GM18502 (cell line): ENCODE results near the gene CACNA1D.

ENCODE experiments used
- ATAC-seq: cut with Tn5 transposase; IDR thresholded peaks from one replicate; pipeline ENCODE4 v1.9.1; 2021; ENCODE audit warnings: mild to moderate bottlenecking; ENCODE audit not compliant: unreplicated experiment, poor library complexity

Gene CACNA1D

DNA sequence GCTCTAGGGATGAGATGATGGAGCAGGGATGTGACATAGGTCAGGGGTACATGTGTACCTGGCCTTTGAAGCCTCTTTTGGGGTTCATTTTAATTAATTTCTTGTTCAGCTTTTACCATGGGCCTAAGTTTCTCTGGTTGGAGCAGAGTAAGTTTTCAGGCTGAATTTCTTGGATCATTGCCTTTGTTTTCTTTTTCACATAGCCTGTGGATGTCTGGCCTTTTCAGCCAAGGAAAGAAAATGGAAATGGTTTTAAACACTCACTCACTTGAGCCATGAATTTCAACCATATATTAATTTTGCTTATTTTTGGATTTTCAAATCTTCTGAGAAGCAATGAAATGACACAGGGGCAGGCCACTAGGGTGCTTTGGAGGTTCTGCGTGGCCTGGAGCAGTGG lies 30.2 kb downstream of the CACNA1D start:
- ATAC-seq: no peak

DNA sequence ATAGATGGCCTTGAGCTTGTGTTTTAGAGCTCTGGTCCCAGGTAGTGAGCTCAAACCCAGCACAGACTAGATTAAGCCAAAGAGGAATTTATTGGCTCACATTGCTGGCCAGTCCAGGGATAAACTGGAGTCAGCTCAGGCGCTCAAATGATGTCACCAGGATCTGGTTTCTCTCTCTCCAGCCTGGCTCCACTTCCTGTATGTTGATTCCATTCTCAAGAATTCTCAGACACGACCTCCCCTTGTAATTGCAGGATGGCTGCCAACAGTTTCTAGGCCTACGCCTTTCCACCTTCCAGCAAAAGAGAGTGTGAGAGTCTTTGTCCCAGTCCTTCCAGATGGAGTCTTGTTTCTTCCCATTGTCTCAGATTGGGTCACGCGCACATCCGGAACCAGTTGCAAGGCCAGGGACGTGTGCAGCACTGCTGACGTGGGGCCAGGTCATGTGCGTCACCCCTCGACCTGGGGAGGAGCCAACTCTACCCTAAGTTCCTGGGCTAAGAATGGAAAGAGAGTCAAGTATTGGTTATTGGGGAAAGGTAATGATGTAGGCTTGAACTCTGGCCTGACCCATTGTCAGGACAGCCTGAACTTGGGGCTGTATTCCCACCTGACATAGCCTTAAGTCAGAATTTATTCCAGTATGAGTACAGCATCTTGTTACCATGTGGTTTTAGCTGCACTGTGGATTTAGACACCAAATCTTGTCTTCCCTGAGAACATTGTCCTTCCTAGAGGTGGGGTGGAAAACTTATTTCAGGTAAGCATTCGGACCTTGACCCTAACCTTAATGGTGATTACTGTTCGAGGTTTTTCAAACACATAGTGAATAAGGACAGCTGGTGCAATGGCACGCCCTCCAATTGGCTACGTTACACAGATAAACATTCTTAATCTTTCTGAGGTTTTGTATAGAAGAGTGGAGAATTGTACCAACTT lies 31.6 kb downstream of the CACNA1D start:
- ATAC-seq: no peak

DNA sequence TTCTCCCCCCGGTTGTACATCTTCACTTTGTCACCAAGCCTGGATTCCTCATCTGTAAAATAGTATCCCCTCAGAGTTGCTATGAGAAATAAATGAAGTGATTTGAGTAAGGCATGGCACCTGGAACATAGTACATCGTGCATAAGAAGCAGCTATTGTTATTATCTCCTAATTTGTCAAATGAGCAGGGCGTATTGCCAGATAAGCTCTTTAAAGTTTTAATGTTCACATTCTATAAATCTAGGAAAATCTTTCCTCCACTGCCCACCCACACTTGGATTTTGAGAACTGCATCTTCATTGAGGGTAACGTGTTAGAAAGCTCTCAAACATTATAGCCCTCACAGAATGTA lies 32.3 kb downstream of the CACNA1D start:
- no peak for ATAC-seq

DNA sequence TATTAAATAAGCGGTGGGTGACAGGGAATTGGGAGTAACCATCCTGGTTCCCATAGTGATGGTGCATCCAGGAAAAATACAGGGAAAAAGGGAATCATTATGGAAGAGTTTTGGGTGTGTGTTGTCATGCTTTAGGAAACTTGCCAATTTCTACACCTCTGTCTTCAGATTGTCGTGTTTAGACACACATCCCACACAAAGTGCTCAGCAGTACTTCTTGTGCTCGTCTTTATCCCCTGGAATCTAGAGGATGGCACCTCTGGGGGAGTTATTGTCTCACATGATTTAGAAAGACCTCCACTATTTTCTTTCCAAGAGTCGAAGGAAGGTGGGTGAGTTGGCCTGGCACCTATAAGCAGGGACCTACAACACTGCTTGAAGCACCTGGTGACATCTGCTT lies 35.8 kb downstream of the CACNA1D start:
- ATAC-seq: no peak

DNA sequence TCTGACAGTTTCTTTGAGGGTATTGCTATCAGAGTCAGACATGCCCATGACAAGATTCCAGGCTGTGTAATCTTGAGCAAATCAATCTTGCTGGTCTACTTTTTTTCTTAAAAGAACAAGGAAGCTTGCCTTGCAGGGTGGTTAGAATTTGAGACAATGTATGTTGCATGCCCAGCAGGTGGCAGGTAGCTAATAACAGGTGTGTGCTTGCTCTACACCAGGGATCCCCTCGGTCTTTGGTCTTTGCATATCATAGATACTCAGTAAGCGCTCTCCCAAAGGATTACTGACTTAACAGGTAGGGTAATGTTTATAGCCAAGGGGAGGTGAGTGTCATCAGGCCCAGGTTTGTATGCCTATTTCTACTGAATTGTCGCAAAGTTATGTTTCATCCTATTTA lies 37.3 kb downstream of the CACNA1D start:
- no peak for ATAC-seq

DNA sequence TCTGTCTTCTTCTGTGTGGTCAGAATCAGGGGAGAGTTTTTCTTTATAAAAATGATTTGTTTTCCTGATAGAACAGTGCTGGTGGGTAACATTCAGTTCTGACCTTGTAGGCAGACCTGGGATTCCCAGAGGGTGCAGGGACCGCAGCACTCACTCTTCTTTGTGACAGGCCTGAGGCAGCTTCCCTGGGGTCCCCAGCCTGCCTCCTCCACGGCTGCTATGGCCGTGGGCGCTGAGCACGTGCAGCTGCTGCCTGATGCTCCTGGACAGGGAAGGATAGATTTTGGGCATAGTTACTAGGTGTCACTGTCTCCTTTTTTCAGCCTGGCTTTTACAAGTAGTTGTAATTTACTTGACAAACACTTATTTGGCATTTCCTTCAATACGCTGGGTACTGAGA lies 39.1 kb downstream of the CACNA1D start:
- no peak for ATAC-seq

DNA sequence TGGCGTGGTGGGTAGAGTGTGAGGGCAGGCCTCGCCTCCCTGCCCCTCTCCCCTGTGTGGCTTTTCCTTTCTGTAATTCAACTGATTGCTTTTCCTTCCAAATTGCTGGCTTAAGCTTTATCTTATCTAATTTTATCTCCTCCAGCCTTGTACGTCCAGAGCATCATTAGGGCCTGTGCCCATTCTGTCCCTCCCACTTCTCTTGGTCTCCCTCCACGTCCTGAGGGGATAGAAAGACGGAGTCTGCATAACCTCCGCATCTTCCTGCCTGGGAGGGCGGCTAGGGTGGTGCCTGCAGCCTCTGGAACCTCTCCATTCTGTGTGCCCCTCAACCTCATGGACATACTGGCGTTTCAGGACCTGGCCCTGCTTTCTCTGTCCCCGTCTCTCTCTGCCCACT lies 39.8 kb downstream of the CACNA1D start:
- ATAC-seq: no peak

DNA sequence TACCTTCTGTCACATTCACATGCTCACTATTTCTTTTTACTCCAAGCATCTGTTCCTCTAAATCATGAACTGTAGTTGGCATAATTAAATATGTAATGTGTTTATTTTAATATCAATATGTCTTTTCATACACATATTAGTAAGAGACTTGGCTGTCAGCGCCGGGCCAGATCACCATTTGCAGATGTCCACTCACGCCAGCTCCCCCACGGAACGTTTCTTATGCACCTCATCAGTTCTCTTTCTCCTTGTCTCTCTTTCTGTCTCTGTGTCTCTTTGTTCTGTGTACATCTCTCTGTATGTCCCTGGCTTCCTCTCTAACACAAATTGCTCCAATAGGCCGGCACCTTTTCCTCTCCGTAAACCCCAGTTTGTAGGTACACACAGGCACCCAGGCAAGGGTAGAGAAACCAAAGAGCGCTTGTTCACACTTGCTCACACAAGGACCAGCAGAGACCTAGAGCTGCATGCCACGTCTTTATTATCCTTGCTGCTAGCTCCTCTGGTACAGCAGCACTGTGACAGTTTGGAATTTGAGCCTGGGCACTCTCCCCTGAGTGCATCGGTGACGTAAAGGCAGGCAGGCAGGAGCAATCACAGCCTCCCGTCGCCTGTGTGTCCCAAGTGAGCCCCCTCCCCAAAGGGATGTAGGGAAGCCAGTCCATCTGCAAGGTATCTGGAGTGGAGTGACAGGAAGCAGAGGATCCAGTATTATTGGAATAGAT lies 40.4 kb downstream of the CACNA1D start:
- ATAC-seq: no peak

DNA sequence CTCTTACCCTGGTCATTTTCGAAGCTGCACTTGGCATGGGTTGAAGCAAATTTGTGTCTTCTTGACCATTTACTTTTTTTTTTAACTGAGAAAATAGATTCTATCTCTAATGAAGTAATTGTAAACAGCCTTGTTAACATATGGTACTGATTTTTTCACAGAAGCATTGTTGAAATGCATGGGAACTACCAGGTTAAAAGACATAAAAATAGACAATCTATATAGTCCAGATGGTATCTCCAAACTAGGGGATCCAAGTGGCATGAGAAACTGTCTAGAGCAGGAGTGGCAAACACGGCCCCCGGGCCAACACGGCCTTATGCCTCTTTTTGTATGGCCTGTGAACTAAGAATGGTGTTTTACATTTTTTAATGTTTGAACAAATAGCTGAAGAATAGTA lies 41.9 kb downstream of the CACNA1D start:
- ATAC-seq: no peak

DNA sequence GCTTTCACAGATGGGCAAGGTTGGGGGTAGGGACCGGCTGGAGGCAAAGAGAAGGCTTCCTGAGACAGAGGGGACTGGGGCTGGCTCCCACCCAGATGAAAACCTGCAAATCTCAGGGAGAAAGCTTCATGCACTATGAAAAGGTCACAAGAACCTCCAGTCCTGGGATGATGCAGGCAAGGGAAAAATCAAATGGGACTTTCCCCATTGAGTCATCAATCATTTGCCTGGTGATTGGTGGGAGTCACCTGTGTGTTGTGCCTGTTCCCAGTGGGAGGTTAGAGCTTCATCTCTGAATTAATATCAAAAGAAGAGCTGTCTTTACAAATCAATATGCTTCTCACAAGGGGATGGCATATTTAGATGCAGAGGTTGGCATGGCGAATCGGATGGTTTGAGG lies 49.9 kb downstream of the CACNA1D start:
- no peak for ATAC-seq

DNA sequence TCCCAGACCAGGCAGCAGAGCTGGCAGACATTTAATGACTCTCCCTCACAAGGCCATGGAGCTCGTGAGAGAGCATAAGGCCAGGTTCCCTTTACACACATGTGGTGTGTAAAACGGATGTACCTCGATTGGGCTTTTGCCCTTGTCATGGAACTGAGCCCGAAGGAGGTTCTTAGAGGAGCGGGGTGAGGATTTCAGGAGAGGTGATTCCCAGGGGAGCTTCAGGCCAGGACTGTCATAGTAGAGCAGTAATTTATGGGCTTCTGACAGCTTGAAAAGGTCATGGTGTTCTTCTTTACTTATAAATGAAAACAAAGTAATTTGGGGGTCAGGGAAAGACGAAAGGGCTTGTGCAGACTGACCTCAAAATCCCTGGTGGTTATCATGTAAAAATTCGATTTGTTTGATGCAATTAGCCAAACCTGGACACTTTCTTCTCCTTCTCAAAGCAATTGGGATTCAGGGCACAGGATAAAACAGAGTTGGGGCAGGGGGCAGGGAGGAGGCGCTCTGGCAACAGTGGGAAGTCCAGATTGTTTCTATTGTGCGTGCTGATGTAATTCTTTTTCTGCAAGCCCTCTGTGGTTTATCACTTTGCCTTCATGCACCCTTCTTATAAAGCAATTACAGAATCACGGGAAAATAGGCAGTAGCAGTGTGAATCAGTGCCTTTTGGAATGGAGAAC lies 51.0 kb downstream of the CACNA1D start:
- no peak for ATAC-seq

DNA sequence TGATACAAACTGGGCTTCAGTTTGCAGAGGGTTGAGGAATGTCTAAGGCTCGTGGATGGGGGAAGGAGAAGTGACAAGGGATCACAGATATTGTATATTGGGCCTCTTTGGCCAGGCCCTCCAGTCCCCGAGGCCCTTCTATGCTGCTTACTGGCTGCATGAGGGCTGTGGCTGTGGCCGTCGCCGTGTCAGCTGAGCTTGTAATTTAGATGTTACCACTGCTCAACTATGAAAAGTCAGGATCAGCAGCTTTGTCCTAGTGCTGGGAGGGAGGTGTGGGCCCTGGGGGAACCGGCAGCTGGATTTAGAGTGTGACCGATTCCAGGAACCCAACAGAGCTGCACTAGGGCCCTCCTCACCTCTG lies 51.6 kb downstream of the CACNA1D start:
- ATAC-seq: no peak

DNA sequence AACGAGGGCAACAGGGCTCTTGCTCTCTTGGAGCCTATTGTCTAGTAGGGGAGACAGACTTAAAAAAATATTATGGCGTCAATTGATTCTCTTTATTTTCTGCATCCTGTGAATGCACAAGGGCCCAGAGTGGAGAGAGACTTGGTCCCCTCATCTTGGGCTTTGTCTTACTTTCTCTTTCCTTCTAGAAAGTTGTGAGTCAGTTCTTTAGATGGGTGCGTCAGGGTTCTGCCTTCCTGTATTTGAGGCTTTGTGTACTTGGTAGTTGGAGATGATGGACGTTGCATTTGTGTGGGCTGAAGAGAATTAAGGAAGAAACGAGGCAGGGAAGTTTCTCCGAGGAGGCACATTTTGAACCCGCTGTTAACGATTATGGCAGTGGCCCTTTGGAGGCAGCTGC lies 52.9 kb downstream of the CACNA1D start:
- ATAC-seq: no peak

DNA sequence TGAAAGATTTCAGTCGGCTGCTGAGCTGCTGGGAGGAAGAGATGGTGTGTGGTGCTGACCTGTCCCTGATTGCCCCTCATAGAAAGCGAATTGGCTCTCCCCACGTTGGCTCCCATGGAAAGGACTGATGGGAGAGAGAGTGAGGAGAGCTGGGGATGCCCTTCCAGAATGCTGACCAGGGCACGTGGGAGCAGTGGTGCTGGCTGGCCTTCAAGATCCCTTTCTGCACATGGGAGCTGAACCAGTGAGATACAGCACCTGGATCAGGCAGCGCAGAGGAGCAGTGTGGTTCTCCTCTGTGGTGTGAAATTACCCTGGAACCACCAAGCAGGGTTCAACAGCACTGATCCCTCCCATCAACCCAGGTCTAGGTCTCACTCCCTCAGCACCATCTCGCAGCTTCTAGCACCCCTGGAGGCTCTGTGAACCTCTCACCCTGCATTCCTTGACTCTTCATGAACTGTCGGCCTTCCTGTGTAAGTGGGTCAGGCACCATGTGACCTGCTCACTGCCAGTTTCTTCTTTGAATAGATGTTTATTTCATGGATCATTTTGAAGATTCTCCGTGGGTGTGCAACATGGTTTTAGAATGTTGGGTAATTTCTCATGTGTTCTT lies 55.7 kb downstream of the CACNA1D start:
- no peak for ATAC-seq

DNA sequence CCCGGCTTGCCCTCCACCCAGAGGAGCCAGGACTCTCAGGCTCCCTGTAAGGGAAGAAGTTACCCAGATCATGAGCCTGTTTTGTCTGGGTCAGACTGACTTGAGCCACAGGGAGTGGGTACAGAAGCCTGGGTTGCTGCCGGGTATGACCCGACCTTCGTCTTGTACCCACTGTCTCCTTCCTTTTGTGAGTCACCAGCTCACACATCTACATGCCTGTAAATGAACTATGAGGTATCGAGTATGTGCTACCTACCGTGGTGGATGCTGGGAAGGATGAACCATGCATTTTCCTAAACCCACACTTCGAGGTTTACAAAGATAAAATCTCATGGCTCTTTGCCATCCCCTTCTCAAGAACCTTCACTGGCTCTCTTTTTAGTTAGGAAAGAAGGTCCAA lies 56.9 kb downstream of the CACNA1D start:
- no peak for ATAC-seq

DNA sequence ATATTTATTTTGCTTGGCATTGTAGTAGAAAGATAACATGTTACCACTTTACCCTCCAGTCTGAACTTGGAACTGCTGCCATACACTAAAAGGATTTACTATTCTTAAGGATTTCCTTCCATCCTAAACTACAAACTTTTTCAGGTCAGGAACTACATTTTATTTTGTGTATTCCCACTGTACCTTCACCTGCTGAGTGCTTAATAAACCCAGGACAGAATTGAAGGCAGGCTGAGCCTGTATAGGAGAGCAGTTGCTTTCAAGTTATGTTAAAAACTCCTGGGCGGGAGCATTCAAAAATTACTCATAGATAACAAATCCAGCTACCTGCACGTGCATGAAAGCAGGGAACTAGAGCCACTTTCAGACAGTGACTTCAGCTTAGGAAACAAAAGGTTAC lies 58.3 kb downstream of the CACNA1D start:
- no peak for ATAC-seq

DNA sequence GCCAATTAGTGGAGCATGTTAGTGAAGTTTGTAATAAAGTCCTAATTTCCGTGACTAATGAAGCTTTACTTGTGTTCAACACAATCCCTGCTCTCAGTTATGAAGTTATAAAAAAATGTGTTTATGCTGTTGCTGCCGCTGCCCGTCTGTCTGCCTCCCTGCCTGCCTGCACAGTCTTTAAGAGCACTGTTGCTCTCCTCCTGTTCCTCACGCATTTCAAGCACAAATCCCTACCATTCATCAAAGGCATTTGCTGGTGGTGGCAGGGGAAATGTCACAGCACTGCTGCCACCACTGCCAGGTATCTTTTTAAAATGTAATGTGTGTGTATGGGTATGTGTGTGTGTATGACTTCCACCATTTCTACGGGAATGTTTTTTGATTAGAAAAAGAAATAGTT lies 58.8 kb downstream of the CACNA1D start:
- no peak for ATAC-seq

DNA sequence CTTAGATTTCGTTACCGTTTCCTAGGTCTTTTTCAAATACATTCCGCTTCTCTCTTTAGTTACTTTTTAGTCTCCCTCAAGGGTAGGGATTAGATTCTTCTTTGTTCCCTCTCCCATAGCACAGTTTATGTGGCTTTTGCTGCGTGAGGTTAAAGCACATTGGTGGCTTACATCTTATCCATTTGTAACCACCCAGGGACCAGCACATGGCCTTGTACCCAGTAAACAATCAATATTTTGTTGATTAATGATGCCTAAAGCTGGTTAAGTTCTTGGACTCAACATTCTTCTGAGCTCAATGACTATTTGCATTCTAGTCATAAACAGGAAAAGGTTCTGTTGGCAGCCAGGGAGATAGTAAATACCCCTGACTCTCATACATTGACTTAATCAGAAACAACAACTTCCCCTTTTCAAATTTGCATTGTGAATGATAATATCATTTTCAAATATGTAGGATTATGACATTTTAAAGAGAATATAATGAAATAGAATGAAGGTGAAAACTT lies 60.2 kb downstream of the CACNA1D start:
- peak; percentile 86 for ATAC-seq

DNA sequence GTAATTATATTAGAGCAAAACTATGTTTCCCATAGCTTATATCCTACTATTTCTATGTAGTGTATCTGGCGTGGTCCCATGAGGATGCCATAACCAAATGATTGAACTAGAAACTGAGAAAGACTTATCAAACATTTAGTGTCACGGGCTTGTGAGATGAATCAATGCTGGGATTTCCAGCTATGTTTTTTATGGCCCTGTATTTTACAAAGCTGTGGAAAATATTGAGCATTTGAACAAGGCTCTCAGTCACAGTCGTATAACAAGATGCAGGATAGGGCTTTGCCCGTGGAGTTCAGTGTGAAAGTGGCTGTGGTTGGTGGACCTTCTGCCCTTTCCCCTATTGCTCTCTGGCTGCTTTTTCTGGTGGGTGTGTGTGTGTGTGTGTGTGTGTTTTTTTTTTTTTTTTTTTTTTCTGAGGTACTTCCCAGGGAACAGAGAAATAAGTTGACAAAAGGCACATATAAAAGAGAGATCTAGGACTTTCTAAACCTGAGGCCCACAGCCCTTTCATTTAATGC lies 60.7 kb downstream of the CACNA1D start:
- peak; percentile 77 for ATAC-seq

DNA sequence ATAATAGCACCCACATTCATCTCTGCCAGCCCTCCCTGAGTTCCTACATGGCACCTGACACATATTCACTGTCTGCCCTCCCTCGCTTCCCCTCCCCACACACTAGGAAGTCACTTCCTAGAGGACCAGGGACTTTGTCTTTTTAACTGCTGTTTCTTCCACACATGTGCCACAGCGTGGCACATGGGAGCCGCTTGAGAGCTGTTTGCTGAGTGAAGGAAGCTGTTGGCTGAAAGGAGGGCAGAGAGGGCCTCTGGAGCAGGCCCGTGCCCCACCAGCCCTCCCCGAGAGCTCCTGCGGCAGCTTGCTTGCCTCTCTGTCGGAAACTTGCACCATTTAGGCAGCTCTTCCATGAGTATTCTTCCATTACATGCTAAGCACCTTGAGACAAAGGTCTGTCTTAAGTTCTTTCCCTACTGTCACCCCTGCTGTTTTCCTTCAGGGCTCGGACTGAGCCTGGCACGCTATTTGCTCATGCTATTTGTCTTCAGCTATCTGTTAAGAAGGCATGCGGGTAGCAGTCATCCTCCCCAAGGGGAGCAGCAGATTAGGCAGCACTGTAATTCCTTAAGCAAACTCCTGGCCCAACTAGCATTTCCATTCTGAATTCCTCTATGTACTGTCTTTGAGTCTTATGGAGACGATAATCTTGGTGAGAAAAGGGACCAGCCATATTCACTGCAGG lies 72.2 kb downstream of the CACNA1D start:
- ATAC-seq: no peak
